Raji (cell line): Measurements from ENCODE around the gene IFIH1.

Experiments
- POLR2A ChIP-seq: IDR thresholded peaks from 2 replicates; pipeline ENCODE4 v1.6.1; 2011; ENCODE audit warnings: low read depth, low read length, control low read depth; ENCODE audit not compliant: insufficient read depth

The IFIH1 gene

DNA sequence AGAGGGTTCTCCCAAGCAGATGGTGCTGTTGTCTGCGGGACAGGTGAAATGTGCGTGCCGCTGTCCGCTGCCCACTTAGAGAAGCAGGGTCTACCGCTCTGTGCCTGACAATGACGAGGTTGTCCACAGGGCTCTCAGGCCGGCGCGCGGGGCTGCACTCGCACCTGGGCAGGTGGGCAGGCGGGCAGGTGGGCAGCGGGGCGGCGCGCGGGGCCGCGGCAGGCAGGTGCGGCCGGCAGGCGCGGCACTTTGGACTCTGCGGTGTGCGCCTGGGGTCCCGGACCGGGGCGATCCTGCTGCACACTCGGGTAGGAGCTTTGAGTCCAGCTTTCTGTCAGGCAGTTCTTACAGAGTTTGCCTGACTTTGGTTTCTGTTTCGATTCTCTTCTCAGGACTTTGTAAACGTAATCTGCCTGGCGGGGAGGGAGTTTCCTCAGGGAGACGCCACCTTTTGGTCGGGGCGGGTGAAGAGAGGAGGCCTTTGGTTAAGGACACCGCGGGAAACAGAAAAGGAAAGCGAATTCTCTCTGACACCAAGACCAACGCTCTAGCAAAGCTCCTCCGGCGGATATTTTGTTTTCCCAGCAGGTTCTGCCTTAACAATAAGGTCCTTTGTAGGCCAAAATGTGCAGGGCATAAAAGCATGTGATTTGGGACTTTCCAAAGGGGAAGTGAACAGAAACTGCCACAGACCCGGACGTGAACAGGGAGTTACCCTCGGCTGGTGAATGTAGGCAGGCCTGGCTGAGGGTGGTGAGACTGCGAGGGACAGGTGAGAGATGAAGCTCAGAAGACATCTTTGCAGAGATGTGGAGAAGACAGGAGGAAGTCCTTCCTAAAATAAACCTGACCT lies at the start of gene IFIH1:
IFIH1 (minus strand) TSS at position 357 of the 853 bp plus-strand sequence. CDS start 377 bp downstream, outside the sequence.
- peak; percentile 54 for TF ChIP-seq POLR2A

DNA sequence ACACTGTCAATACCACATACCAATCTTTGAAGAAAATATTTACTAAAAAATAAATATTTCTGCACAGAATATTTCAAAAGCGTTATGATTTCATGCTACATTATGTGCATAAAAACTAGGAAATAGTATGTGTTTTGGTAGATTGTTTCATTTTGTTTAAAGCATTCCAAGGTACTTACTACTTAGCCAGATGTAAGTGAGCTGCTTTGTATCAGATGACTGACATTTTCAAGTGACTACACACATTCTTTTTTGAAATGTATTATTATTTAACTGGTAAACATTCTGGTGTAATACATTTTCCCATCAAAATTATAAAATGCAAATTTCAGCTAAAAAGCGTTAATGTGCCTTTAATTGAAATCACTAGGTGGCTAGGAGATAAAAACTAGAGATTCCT lies 46.9 kb upstream of the IFIH1 start:
- no peak for TF ChIP-seq POLR2A

DNA sequence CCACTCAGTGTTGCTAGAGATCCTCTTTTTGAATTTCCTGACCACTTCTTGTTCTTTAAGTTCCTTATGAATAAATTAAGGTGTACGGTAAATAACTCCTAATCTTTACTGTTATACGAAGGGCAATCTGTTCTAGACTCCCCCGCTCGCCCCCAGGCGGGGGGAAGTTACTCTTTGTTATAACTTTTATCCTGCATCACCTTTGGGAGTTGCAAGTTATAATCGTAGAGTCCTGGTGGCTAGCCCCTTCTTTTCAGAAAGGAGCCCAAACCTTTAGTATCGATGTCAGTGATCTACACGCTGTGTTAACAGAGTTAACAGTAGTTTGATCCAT lies 26.1 kb upstream of the IFIH1 start:
- TF ChIP-seq POLR2A = no peak

DNA sequence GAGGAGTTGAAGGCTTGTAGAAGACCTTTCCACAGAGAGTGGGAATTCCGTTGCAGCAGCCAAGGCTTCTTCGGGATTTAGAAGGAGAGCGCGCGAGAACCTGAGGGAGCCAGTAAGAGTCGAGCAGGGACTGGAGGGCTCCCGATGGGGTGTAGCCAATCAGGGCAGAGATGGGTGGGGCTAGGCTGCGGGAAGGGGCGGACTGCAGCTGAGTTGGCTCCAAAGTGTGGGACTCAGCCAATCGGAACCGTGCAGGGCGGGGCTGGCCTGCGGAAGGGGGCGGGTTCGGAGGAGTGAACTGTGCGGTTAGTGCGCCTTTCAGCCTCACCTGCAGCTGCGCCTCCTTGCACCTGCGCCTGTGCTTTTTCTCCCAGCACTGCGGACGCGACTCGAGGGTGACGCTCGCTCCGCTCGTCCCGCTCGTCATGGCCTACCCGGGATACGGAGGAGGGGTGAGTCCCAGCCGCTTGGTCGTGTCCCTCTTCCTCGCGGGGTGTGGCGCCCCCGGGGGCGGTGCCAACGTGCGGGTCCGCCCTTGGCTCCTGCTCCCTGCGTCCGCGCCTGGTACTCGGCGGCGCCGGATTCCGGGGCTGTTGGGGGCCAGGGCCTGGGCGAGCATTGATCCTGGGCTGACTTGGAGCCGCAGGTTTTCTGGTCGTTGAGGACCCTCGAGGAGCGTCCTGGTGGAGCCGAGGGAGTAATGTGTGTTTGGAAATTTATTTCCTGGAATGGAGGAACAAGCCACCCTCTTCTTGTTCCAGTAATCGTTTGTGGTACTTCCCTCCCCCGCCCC lies 25.5 kb upstream of the IFIH1 start, which contains the start of gene GCA:
GCA (plus strand) TSS at position 309 of the 793 bp plus-strand sequence; CDS start at position 426, 117 bp downstream.
- no peak for TF ChIP-seq POLR2A

DNA sequence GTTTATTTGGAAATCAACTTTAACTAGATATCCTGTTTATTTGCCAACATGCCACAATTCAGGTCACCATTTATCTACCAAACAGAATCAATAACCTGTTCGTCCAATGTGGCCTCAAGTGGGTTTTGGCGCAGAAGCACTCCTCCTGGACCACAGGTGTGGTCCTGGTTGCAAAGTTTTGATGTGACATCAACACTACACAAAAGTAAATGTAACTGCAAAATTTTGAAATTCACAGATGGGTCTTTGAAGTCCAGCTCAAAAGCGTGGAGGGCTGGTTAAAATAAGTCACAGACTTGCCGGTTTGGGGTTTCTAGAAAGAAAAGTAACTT lies 25.0 kb upstream of the IFIH1 start:
- no peak for TF ChIP-seq POLR2A

DNA sequence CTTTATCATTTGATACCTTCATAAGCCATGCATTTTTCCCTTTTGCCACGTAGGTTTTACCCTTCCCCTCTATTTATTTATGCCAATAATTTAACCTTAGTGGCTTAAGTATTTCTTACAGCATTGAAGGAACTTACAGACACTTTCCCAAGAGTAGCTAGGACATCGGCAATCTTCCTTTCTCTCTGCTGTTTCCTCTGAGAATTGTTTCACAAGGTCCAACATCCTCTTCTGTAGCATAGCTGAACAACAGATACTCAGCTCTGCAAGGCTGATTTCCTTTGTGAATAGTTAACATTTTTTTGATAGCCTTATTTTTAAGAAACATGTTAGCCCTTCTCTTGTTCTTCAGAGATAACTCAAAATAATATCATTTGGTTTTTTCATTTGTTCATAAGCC lies 24.4 kb upstream of the IFIH1 start:
- TF ChIP-seq POLR2A = no peak

DNA sequence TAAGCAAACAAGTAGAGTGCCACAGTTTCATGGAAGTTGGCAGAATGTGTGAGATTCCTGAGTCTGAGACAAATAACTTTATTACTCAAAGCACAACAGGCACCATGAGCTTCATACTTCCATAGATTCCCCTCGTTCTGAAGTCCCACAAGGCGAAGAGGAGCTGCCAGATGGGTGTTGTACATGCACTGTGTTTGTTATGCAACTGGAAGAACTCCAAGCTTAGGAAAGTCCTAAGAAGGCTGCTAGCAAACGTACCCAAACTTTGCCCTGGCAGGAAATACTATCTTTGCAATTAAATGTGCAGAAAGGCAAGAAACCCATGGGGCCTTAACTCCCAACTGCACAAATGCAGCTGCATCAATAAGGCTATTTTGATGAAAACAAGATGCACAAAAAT lies 23.8 kb upstream of the IFIH1 start:
- no peak for TF ChIP-seq POLR2A

DNA sequence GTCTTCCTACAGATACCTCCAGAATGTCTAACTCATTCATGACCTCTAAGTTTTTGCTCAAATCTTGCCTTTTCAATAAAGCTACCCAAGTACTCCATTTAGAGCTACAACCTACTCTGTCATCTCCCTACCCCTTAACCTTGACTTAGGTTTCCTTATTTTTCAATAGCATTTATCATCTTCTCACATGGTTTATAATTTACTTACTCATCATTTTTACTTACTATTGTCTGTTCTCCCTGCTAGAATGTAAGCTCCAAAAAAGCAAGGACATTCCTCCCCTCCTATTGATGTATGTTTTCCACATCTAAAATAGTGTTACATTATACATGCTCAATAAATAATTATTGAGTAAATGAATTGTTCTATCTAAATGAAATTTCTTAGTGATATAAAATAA lies 22.3 kb upstream of the IFIH1 start:
- TF ChIP-seq POLR2A = no peak

DNA sequence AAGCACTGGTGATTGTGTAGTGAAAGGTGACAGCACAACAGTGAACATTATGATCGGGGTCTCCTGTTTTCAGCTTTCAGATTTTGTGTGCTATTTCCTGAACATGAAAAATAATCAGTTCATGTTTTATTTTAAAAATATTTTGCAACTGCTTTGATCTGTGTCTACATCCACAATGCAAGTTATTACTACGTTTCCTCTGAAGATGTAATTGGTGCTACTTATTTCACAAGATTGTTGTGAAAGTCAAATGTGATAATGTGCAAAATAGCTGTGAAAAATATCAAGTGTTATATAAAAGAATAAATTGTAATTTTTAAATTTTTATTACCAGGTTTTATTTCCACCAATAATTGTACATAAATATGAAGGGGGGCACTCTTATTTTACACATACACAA lies 19.4 kb upstream of the IFIH1 start:
- no peak for TF ChIP-seq POLR2A

DNA sequence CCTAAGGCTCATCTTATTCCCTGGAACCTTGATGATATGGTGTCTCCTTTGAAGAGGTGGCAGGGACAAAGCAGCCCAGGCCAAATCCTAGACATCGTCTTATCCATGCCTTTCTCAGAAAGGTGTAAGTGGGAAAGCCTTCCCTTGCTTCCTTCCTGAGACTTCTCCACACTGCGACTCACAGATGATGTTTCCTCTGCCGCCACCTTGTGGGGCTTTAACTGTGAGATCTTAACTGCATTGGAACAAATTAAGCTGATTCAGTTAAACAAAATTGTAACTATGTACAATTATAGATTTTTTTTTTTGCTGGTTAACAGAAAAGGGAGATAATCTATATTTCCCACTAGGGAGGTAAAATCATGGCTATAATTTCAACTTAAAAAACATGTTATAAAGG lies 15.5 kb upstream of the IFIH1 start:
- TF ChIP-seq POLR2A = no peak

DNA sequence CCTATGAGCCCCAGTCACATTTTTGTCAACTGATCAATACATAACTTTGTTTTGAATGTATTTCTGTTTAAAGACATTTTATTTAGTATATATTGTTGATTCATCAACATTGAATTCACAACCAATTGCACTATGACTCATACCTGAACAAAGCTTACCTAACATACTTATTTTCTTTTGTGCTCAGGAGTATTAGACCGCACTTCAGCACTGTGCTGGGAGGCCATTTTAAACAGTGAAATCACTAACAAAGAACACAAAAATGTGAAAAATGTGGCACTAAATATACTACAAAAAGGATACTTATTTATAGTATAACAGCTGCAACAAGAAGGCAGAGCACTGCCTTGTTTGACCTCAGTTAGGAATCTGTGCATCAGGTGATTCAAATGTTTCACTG lies 12.4 kb upstream of the IFIH1 start:
- TF ChIP-seq POLR2A = no peak

DNA sequence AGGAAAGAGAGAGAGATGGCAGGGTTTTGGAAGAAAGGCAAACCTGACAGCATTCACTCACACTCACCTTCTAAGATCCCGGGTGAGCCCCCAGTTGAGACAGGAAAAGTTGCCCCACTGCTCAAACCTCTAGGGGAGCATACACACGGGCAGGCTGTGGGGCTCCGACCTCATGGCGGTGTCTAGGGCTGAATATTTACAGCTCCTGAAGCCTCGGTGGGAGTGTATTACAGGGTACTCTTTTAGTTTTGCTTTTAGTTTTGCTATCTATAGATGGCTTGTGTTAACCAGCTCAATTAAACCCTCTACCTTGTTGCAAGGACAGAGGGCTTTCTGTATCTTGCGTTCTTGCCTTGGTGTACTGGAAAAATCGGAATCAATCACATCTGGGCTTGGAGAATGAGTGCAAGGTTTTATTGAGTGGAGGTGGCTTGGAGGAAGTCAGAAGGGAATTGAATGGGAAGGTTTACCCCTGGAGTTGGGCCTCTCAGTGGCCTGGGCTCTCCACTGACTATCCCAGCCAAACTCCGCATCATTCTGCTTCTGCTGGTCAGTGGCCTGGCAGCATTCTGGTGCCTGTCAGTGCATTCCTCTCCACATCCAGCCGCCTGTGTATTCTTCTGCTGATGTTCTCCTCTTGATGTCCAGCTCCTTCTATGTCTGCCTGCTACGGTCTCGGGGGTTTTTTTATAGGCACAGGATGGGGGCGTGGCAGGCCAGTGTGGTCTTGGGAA lies 10.1 kb upstream of the IFIH1 start:
- no peak for TF ChIP-seq POLR2A

DNA sequence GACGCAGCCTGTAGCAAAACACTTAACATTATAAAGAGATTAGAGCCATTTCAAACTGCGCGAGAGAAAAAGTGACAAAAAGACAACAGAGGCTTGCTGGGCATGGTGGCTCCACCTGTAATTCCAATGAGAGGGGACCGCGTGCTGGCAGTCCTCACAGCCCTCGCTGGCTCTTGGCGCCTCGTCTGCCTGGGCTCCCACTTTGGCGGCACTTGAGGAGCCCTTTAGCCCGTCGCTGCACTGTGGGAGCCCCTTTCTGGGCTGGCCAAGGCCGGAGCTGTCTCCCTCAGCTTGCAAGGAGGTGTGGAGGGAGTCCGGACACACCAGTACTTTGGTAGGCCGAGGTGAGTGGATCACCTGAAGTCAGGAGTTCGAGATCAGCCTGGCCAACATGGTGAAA lies 9.3 kb upstream of the IFIH1 start:
- TF ChIP-seq POLR2A = no peak

DNA sequence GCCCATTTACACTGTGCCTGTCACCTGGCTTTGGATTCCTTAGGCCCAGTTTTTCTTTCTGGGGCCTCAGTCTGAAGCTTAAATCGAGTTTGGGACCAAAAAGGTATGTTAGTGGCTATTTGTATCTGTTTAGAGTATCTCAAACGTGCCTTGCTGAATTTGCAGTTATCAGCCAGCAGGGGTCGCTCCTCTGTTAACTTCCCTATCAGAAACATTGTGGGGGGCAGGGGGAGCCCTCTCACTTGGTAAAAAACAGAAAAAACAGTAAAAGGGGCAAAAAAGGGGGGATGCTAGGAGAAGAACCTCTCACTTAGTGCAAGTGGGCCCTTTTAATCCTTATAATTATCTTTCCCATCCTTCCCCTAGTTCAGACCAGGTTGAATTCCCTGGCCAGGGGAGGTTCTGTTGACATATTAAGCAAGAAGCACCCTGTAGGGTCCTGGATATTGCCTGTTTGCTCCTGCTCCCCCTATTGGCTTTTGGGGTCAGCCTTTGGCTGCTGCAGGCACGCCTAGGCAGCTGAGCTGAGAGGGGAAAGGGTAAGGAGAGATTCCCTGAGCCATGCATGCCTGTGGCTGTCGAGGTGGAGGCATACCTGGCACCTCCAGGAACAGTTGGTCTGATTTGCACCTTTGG lies 8.8 kb upstream of the IFIH1 start:
- TF ChIP-seq POLR2A = no peak

DNA sequence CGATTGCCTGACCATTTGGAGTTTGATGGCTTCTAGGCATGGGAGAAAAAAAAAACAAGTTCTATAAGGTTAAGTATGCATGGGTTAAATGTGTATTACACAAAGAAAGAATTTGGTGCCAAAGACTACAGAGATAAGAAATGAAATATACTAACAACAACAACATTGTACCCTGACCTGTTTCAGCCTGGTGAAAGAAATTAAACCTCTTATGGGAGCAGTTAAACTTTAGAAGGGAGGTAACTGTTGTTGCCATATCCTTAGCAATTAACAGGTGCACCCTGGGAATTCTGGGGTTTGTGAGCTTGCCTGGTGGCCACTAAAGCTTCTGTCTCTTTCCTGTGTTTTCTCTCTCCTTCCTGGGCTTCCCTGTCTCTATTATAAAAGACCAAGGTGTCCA lies 6.5 kb upstream of the IFIH1 start:
- TF ChIP-seq POLR2A = no peak
